ENCODE measurements around the gene MET. TPM values are rescaled to one million over a fixed set of nuclear protein-coding genes. Genes with fewer than 3 reads are reported as not detected.

Gene MET
- total and polyA plus RNA-seq, 10 donors, result 0.68 to 28.8 (median 19.1) TPM

DNA sequence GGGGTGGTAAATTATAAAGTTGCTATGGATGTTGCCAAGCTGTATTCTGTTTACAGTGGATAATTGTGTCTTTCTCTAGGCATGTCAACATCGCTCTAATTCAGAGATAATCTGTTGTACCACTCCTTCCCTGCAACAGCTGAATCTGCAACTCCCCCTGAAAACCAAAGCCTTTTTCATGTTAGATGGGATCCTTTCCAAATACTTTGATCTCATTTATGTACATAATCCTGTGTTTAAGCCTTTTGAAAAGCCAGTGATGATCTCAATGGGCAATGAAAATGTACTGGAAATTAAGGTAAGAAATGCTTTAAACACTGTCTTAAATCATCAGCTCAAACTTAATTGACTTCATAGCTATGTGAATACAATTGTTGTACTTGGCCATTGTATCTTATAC is 91.0 kb downstream of the MET start:
- Histone ChIP-seq H3K27ac (no peak overlapping the region), H3K4me1 (no peaks in the 10 kb centered on the region), H3K4me3 (no peak overlapping the region), H3K36me3 (no peaks in the 10 kb centered on the region), H3K9me3 (no peaks in the 10 kb centered on the region), H3K27me3 (replicated peaks in 1 of 7) (no peaks in the 10 kb centered on the region)
- TF ChIP-seq POLR2A (IDR thresholded peaks at IDR 0.05) (no peak), POLR2AphosphoS5 (IDR thresholded peaks at IDR 0.05) (no peak)
- TF ChIP-seq, protein P1, sequence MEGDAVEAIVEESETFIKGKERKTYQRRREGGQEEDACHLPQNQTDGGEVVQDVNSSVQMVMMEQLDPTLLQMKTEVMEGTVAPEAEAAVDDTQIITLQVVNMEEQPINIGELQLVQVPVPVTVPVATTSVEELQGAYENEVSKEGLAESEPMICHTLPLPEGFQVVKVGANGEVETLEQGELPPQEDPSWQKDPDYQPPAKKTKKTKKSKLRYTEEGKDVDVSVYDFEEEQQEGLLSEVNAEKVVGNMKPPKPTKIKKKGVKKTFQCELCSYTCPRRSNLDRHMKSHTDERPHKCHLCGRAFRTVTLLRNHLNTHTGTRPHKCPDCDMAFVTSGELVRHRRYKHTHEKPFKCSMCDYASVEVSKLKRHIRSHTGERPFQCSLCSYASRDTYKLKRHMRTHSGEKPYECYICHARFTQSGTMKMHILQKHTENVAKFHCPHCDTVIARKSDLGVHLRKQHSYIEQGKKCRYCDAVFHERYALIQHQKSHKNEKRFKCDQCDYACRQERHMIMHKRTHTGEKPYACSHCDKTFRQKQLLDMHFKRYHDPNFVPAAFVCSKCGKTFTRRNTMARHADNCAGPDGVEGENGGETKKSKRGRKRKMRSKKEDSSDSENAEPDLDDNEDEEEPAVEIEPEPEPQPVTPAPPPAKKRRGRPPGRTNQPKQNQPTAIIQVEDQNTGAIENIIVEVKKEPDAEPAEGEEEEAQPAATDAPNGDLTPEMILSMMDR (IDR thresholded peaks at IDR 0.05 in 8 of 11, conservative IDR thresholded peaks at IDR 0.05 in 3 of 11), result no peak
- DNase-seq, result no peak
- 92 to 96% (median 95%) methylated on average over 1 of the region's 1 CpG for WGBS, 5 donors
- intact Hi-C loops (cut with DNase I; ENCODE audit: low total_unique reads), result no loop called here

DNA sequence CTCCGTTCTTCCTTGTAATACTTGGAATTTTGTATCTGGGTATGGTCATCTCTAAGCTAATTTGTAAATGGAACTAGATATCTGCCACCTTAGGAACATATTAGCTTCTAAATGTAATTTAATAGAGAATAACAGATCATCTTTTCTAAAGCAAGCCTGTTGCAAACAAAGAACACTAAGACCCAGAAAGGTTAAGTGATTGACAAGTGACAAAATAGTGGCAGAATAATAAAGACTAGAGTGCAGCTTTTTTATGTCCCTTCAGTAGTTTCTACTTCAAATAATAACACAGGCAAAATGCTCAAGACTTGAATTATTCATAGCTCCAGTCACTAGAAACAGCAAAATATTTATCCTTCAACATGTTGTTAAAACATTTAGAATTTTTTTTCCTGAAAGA is 91.7 kb downstream of the MET start:
- TF ChIP-seq POLR2A (IDR thresholded peaks at IDR 0.05), result no peak
- no peaks in the 10 kb centered on the region for H3K27me3 ChIP-seq (replicated peaks in 1 of 7)

DNA sequence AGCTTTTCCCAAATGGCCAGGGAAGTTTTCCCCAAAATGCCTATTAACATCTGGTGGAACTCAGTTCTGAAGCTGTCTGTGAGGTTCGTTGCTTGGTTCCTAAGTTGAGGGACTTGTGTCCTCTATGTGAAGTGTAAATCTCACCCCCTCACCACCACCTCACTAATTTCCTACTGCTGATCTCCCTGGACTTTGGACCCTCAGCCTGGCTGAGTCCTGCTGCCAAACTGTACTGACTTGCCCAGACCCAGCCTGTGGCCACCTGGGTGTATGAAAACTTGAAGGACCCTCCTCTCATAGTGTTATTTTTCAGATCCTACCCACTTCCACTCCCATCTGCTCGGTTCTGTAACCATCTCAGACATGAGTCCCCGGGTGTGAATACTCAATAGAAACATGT is 94.9 kb downstream of the MET start:
- no peaks in the 10 kb centered on the region for H3K36me3 ChIP-seq
- no peak overlapping the region for H3K27ac ChIP-seq
- H3K9me3 ChIP-seq, result no peaks in the 10 kb centered on the region
- 75 to 90% (median 82%) methylated on average over 3 of the region's 3 CpGs for WGBS, 5 donors
- no peaks in the 10 kb centered on the region for H3K4me1 ChIP-seq
- peaks cover 0 to 6% (median 0%) of the 10 kb centered on the region in 7 donors for H3K27me3 ChIP-seq (replicated peaks in 1 of 7)
- H3K4me3 ChIP-seq, result no peak overlapping the region
- DNase-seq, result no peak
- intact Hi-C loops (cut with DNase I; ENCODE audit: low total_unique reads), result no loop called here
- no peak for TF ChIP-seq POLR2A (IDR thresholded peaks at IDR 0.05)
- TF ChIP-seq, protein P1 (IDR thresholded peaks at IDR 0.05 in 8 of 11, conservative IDR thresholded peaks at IDR 0.05 in 3 of 11), result no peak
- no peak for TF ChIP-seq POLR2AphosphoS5 (IDR thresholded peaks at IDR 0.05)

More for the DNA sequence above, 91.7 kb downstream of the MET start:
- H3K9me3 ChIP-seq, result no peaks in the 10 kb centered on the region
- H3K4me1 ChIP-seq, result no peaks in the 10 kb centered on the region
- no peaks in the 10 kb centered on the region for H3K36me3 ChIP-seq
- H3K4me3 ChIP-seq, result no peak overlapping the region
- no peak overlapping the region for H3K27ac ChIP-seq
- intact Hi-C loops (cut with DNase I; ENCODE audit: low total_unique reads), result no loop called here
- no peak for DNase-seq
- 89 to 94% (median 92%) methylated on average over 1 of the region's 1 CpG for WGBS, 5 donors

DNA sequence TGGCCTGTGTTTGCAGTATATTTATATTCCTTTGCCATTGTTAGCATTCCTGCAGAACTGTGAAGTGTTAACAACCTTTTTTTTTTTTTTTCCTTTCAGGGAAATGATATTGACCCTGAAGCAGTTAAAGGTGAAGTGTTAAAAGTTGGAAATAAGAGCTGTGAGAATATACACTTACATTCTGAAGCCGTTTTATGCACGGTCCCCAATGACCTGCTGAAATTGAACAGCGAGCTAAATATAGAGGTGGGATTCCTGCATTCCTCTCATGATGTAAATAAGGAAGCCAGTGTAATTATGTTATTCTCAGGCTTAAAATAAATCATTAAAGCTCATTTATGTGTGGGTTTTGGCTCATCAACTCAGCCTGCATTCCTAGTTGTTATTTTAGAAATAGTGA is 97.5 kb downstream of the MET start:
- Histone ChIP-seq H3K36me3 (no peaks in the 10 kb centered on the region), H3K27me3 (replicated peaks in 1 of 7) (peaks cover 0 to 6% (median 0%) of the 10 kb centered on the region in 7 donors), H3K27ac (no peak overlapping the region), H3K4me3 (no peak overlapping the region), H3K4me1 (no peaks in the 10 kb centered on the region), H3K9me3 (no peaks in the 10 kb centered on the region)
- WGBS, 5 donors, result 66 to 79% (median 74%) methylated on average over 3 of the region's 3 CpGs
- intact Hi-C loops (cut with DNase I; ENCODE audit: low total_unique reads), result no loop called here
- DNase-seq, result no peak
- no peak for TF ChIP-seq POLR2AphosphoS5 (IDR thresholded peaks at IDR 0.05)

DNA sequence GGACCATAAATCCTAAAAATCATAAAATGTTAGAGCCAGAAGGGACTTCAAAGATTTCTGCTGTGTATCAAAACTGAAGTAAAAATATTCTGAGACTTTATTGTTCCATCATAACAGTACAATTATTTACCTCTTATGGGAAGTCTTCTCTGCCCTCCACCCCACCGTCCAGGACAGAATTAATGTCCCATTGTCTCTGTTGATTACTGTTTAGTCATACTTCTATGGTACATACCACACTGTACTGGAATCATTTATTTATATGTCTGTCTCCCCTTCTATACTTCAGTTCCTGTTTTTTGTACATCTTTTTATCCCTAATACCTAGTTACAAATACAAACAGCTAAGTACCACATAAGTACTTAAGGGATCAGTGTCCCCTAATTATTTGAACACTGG is 98.9 kb downstream of the MET start:
- no peak overlapping the region for H3K4me3 ChIP-seq
- no peak overlapping the region for H3K27ac ChIP-seq
- H3K27me3 ChIP-seq (replicated peaks in 1 of 7), result peaks cover 0 to 6% (median 0%) of the 10 kb centered on the region in 7 donors
- no peak for DNase-seq
- H3K9me3 ChIP-seq, result no peaks in the 10 kb centered on the region
- TF ChIP-seq, protein P1 (IDR thresholded peaks at IDR 0.05 in 8 of 11, conservative IDR thresholded peaks at IDR 0.05 in 3 of 11), result no peak
- TF ChIP-seq POLR2AphosphoS5 (IDR thresholded peaks at IDR 0.05) (no peak), POLR2A (IDR thresholded peaks at IDR 0.05) (no peak)
- 82 to 92% (median 89%) methylated on average over 1 of the region's 1 CpG for WGBS, 5 donors
- no peaks in the 10 kb centered on the region for H3K36me3 ChIP-seq
- intact Hi-C loops (cut with DNase I; ENCODE audit: low total_unique reads), result no loop called here
- H3K4me1 ChIP-seq, result no peaks in the 10 kb centered on the region
